H1 (cell line): ENCODE results near the gene RAP1GAP.

Experiments used
- CBX5 ChIP-seq: fragments of 300-800, 300-1000 bp; sonication (generic); IDR thresholded peaks from 2 replicates; pipeline ENCODE4 v1.7.1; 2016; ENCODE audit warnings: antibody characterized with exemption, low read length, low read depth
- CEBPB ChIP-seq: IDR thresholded peaks from 2 replicates; pipeline ENCODE4 v1.6.1; 2012; ENCODE audit warnings: low read depth, low read length
- EP300 ChIP-seq, 2 experiments: IDR thresholded peaks; 1 replicate in 1 of 2; 2 replicates in 1 of 2; pipeline ENCODE4 v1.6.1; 2011 to 2012; ENCODE audit warnings: low read depth in 2 of 2, low read length in 2 of 2, mild to moderate bottlenecking in 2 of 2, borderline replicate concordance in 1 of 2, inconsistent platforms in 1 of 2, moderate library complexity in 1 of 2
- EZH2 ChIP-seq: fragments of 200-600 bp; sonication (generic); IDR thresholded peaks from 2 replicates; pipeline ENCODE4 v1.7.1; 2012; ENCODE audit warnings: low read depth, mild to moderate bottlenecking, moderate library complexity, low read length, inconsistent platforms; ENCODE audit not compliant: severe bottlenecking
- JUN ChIP-seq: IDR thresholded peaks from 2 replicates; pipeline ENCODE4 v1.6.1; 2011; ENCODE audit warnings: low read depth, mild to moderate bottlenecking, improper control_type of control experiment, low read length
- KDM5A ChIP-seq: fragments of 200-600 bp; IDR thresholded peaks from 2 replicates; pipeline ENCODE4 v1.7.1; 2012; ENCODE audit warnings: mild to moderate bottlenecking, low read length, inconsistent platforms, mixed read lengths
- POLR2AphosphoS5 ChIP-seq: IDR thresholded peaks from 2 replicates; pipeline ENCODE4 v1.6.1; 2011; ENCODE audit warnings: low read depth, low read length
- RAD21 ChIP-seq, 2 experiments: IDR thresholded peaks in 1 of 2; conservative IDR thresholded peaks in 1 of 2; 2 replicates each; pipeline ENCODE4 v1.6.1; 2011; ENCODE audit warnings: low read depth in 2 of 2, low read length in 2 of 2, improper control_type of control experiment in 1 of 2, inconsistent platforms in 1 of 2, mild to moderate bottlenecking in 1 of 2, moderate library complexity in 1 of 2
- TAF1 ChIP-seq: IDR thresholded peaks from 2 replicates; pipeline ENCODE4 v1.6.1; 2011; ENCODE audit warnings: mild to moderate bottlenecking, low read depth, low read length
- TCF12 ChIP-seq: IDR thresholded peaks from 2 replicates; pipeline ENCODE4 v1.6.1; 2011; ENCODE audit warnings: low read depth, mild to moderate bottlenecking, low read length
- TF ChIP-seq, protein P1 (sequence below), 3 experiments: IDR thresholded peaks; 1 replicate in 2 of 3; 2 replicates in 1 of 3; pipeline versions ENCODE4 v1.5.1 to v1.6.1; 2011; ENCODE audit warnings: low read length in 3 of 3, mild to moderate bottlenecking in 3 of 3, inconsistent platforms in 2 of 3, low read depth in 1 of 3, moderate library complexity in 1 of 3; ENCODE audit not compliant: insufficient read depth in 1 of 3; ENCODE audit errors: control extremely low read depth in 1 of 3
- TF ChIP-seq, protein P2 (sequence below): IDR thresholded peaks from 2 replicates; pipeline ENCODE4 v1.6.1; 2012; ENCODE audit warnings: low read length, inconsistent platforms
- TF ChIP-seq, protein P3 (sequence below): IDR thresholded peaks from 2 replicates; pipeline ENCODE4 v1.6.1; 2011; ENCODE audit warnings: low read length, improper control_type of control experiment

DNA sequence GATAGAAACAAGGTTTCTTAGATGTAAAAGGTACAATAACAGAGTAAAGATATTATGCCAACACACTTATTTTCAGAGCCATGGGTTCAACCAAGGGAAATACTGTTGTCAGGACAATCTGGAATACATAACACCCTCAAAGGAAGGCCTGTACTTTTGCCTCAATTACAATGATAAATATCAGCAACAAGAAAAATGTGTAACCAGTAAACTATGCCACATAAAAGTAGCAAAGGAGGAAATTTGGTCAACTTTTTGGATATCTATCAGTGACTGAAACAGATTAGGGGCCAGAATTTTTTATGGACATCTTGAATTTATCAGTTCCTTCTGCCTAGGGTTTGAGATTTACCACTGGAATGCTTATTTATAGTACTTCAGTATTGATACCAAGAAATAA, 24.6 kb upstream of the RAP1GAP start:
- TF ChIP-seq EZH2 = no peak
- no peak for TF ChIP-seq JUN
- TF ChIP-seq, protein P1, sequence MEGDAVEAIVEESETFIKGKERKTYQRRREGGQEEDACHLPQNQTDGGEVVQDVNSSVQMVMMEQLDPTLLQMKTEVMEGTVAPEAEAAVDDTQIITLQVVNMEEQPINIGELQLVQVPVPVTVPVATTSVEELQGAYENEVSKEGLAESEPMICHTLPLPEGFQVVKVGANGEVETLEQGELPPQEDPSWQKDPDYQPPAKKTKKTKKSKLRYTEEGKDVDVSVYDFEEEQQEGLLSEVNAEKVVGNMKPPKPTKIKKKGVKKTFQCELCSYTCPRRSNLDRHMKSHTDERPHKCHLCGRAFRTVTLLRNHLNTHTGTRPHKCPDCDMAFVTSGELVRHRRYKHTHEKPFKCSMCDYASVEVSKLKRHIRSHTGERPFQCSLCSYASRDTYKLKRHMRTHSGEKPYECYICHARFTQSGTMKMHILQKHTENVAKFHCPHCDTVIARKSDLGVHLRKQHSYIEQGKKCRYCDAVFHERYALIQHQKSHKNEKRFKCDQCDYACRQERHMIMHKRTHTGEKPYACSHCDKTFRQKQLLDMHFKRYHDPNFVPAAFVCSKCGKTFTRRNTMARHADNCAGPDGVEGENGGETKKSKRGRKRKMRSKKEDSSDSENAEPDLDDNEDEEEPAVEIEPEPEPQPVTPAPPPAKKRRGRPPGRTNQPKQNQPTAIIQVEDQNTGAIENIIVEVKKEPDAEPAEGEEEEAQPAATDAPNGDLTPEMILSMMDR (IDR thresholded peaks at IDR 0.05; ENCODE audit: control extremely low read depth in 1 of 3, insufficient read depth in 1 of 3, low read depth in 1 of 3, low read length in 3 of 3) = no peak
- no peak for TF ChIP-seq KDM5A
- no peak for TF ChIP-seq POLR2AphosphoS5
- TF ChIP-seq CEBPB = no peak
- no peak for TF ChIP-seq TAF1
- TF ChIP-seq, protein P2, sequence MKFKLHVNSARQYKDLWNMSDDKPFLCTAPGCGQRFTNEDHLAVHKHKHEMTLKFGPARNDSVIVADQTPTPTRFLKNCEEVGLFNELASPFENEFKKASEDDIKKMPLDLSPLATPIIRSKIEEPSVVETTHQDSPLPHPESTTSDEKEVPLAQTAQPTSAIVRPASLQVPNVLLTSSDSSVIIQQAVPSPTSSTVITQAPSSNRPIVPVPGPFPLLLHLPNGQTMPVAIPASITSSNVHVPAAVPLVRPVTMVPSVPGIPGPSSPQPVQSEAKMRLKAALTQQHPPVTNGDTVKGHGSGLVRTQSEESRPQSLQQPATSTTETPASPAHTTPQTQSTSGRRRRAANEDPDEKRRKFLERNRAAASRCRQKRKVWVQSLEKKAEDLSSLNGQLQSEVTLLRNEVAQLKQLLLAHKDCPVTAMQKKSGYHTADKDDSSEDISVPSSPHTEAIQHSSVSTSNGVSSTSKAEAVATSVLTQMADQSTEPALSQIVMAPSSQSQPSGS = no peak
- no peak for TF ChIP-seq TCF12
- TF ChIP-seq RAD21 (IDR thresholded peaks at IDR 0.05 in 1 of 2, conservative IDR thresholded peaks at IDR 0.05 in 1 of 2; ENCODE audit: low read depth in 2 of 2, low read length in 2 of 2) = no peak
- TF ChIP-seq, protein P3, sequence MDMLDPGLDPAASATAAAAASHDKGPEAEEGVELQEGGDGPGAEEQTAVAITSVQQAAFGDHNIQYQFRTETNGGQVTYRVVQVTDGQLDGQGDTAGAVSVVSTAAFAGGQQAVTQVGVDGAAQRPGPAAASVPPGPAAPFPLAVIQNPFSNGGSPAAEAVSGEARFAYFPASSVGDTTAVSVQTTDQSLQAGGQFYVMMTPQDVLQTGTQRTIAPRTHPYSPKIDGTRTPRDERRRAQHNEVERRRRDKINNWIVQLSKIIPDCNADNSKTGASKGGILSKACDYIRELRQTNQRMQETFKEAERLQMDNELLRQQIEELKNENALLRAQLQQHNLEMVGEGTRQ = no peak
- TF ChIP-seq EP300 (IDR thresholded peaks at IDR 0.05; ENCODE audit: borderline replicate concordance in 1 of 2, low read depth in 2 of 2, low read length in 2 of 2) = no peak
- no peak for TF ChIP-seq CBX5
